Ishikawa (cell line): Measurements from ENCODE around the gene VWCE.
A peak's percentile ranks its signal among the peaks of the same experiment; 100 is the strongest.

Experiments used
- CEBPB ChIP-seq: IDR thresholded peaks from 2 replicates; pipeline ENCODE4 v1.6.1; 2012
- CREB1 ChIP-seq: IDR thresholded peaks from 2 replicates; pipeline ENCODE4 v1.6.1; 2012; ENCODE audit warnings: low read depth
- EGR1 ChIP-seq: IDR thresholded peaks from 2 replicates; pipeline ENCODE4 v1.6.1; 2012
- EP300 ChIP-seq: IDR thresholded peaks from 2 replicates; pipeline ENCODE4 v1.6.1; 2012; ENCODE audit warnings: borderline replicate concordance
- FOXM1 ChIP-seq: IDR thresholded peaks from 2 replicates; pipeline ENCODE4 v1.6.1; 2012; ENCODE audit warnings: low read depth, borderline replicate concordance
- NFIC ChIP-seq: IDR thresholded peaks from 2 replicates; pipeline ENCODE4 v1.6.1; 2012
- RAD21 ChIP-seq: IDR thresholded peaks from 2 replicates; pipeline ENCODE4 v1.6.1; 2012; ENCODE audit warnings: low read depth
- TAF1 ChIP-seq: IDR thresholded peaks from 2 replicates; pipeline ENCODE4 v1.6.1; 2012; ENCODE audit warnings: low read depth, mild to moderate bottlenecking
- TCF12 ChIP-seq: IDR thresholded peaks from 2 replicates; pipeline ENCODE4 v1.6.1; 2012; ENCODE audit warnings: low read depth
- TEAD4 ChIP-seq: IDR thresholded peaks from 2 replicates; pipeline ENCODE4 v1.6.1; 2012
- YY1 ChIP-seq: IDR thresholded peaks from 2 replicates; pipeline ENCODE4 v1.6.1; 2012; ENCODE audit warnings: low read depth
- ZBTB7A ChIP-seq: IDR thresholded peaks from 2 replicates; pipeline ENCODE4 v1.6.1; 2012; ENCODE audit warnings: low read depth
- TF ChIP-seq, protein P1 (sequence below): IDR thresholded peaks from 2 replicates; pipeline ENCODE4 v1.6.1; 2012
- TF ChIP-seq, protein P2 (sequence below): IDR thresholded peaks from 2 replicates; pipeline ENCODE4 v1.6.1; 2012
- TF ChIP-seq, protein P3 (sequence below): IDR thresholded peaks from 2 replicates; pipeline ENCODE4 v1.6.1; 2012; ENCODE audit warnings: low read depth, mild to moderate bottlenecking

VWCE gene

DNA sequence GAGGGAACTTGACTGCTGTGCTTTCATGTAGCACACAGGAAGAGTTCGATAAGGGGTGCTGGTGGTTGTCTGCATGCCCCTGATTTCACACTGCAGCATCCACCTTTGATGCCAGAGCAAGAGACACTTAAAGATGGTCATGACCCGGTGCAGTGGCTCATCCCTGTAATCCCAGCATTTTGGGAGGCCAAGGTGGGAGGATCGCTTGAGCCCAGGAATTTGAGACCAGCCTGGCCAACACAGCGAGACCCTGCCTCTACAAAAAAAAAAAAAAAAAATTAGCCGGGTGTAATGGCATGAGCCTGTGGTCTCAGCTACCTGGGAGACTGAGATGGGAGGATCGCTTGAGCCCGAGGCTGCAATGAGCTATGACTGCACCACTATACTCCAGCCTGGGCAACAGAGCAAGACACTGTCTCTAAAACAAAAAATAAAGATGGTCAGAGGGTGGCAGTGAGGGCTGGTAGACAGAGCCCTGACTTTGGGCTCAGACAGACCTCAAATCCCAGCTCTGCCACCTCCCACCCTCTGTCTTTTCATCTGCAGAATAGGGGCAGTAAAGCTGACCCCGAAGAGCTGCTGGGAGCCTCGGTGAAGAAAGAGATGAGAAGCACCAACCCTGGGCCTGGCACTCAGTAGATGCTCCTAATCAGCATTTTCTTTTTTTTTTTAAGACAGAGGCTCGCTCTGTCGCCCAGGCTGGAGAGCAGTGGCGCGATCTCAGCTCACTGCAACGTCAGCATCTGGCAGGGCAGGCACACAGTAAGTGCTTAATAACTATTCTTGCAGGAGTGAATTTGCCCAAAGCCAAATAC lies 17.7 kb downstream of the VWCE start:
- TF ChIP-seq CREB1 (no peak), TAF1 (no peak), CEBPB (no peak), ZBTB7A (no peak), YY1 (no peak)

DNA sequence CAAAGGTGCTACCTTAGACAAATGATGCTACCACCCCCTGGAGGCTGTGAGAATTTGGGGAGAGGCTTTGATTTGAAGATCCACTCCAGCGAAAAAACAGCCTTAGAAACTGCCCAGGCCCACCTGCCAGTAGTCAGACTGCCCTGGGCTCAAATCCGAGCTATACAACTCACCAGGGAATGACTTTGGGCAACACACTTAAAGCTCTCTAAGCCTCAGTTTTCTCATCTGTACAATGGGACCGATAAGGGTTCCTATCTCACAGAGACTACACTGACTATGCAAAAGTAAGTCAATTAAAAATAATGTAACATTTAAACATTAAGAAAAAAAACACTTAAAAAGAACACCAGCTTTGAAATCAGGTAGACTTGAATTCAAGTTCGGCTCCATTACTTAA lies 19.9 kb downstream of the VWCE start:
- TF ChIP-seq YY1 (no peak), RAD21 (no peak), TAF1 (no peak), EGR1 (no peak), NFIC (no peak), EP300 (no peak), FOXM1 (no peak), CREB1 (no peak), TCF12 (no peak), ZBTB7A (no peak)
- TF ChIP-seq, protein P1, sequence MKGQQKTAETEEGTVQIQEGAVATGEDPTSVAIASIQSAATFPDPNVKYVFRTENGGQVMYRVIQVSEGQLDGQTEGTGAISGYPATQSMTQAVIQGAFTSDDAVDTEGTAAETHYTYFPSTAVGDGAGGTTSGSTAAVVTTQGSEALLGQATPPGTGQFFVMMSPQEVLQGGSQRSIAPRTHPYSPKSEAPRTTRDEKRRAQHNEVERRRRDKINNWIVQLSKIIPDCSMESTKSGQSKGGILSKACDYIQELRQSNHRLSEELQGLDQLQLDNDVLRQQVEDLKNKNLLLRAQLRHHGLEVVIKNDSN = no peak
- TF ChIP-seq, protein P2, sequence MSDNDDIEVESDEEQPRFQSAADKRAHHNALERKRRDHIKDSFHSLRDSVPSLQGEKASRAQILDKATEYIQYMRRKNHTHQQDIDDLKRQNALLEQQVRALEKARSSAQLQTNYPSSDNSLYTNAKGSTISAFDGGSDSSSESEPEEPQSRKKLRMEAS = no peak

DNA sequence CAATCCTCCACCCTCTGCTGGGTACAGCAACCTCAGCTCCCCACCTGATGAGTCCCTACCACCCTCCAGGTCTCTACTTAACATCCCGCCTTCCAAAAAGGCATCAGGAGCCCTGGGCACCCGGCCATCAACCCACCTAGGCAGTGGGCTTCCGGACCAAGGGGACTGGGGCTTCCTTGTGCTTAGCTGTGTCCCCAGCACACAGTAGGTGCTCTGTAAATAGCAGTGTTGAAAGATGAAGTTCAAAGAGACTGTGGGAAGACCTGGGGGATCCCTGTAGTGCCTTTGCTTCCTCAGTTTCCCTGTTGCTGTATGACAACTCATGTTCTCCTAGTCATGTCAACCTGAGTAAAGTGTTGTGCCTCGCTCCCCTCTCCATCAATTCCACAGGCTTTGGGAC lies 21.0 kb downstream of the VWCE start:
- TF ChIP-seq CREB1 (no peak), FOXM1 (no peak), NFIC (no peak), TEAD4 (no peak), YY1 (no peak), EP300 (no peak), TAF1 (no peak)
- TF ChIP-seq, protein P1 = no peak
- TF ChIP-seq, protein P2 = no peak

DNA sequence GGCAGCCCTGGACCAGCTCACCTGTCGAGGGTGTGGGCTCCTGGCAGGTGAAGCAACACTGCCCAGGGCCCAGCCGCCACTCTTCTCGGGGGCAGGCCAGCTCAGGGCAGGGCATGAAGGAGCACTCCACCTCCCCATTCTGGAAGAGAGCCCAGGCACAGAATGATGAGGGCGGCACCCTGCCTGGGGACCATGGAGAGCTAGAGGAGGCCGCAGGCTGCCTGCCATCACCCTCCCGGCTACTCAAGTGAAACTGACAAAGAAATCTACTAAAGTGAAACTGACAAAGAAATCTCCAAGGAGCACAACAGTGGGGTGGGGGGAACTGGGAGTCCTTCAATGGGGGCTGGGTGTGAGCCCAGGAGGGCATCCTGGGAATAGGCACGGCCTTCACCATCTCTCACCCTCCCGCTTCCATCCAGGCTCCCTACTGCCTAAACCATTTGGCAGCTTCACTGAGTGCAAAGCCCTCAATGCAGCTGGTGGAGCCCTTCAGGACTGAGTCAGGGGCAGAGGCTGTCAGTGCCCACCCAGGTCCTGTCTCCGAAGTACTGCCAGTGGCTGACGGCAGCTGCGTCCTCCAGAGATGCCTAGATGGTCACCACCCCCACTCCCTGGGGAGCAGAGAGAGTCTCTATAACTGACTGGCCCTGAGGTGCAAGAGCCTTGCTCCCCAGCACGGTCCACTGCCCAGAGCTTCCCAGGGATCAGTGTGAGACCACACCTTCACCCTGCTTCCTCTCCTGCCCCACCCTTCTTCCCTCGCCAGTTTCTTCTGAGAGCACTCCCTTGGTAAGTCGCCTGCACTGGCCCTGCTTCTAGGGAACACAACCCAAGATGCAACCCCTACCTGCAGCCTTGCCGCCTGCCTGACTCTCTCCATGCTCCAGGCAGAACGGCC lies 21.7 kb downstream of the VWCE start:
- TF ChIP-seq, protein P3, sequence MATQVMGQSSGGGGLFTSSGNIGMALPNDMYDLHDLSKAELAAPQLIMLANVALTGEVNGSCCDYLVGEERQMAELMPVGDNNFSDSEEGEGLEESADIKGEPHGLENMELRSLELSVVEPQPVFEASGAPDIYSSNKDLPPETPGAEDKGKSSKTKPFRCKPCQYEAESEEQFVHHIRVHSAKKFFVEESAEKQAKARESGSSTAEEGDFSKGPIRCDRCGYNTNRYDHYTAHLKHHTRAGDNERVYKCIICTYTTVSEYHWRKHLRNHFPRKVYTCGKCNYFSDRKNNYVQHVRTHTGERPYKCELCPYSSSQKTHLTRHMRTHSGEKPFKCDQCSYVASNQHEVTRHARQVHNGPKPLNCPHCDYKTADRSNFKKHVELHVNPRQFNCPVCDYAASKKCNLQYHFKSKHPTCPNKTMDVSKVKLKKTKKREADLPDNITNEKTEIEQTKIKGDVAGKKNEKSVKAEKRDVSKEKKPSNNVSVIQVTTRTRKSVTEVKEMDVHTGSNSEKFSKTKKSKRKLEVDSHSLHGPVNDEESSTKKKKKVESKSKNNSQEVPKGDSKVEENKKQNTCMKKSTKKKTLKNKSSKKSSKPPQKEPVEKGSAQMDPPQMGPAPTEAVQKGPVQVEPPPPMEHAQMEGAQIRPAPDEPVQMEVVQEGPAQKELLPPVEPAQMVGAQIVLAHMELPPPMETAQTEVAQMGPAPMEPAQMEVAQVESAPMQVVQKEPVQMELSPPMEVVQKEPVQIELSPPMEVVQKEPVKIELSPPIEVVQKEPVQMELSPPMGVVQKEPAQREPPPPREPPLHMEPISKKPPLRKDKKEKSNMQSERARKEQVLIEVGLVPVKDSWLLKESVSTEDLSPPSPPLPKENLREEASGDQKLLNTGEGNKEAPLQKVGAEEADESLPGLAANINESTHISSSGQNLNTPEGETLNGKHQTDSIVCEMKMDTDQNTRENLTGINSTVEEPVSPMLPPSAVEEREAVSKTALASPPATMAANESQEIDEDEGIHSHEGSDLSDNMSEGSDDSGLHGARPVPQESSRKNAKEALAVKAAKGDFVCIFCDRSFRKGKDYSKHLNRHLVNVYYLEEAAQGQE = no peak
- TF ChIP-seq NFIC (peak; percentile 65), YY1 (peak; percentile 52; the same call in 1 of the 2 replicates), TEAD4 (no peak), FOXM1 (no peak), TAF1 (peak; percentile 32; the same call in 1 of the 2 replicates), RAD21 (no peak), EGR1 (no peak), TCF12 (no peak)

DNA sequence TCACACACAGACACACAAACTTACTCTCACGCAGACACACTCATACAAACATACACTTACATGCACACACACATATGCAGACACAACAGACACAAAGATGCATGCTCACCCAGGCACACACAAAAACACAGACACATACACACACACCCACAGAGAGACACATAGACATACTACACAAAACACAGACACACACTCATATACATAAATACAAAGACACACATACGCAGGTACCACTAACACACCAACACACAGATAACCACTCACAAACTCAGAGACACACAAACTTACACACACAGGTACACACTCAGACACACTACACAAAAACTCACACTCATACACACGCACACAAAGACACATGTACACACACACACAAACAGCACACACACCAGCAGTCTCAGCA lies 22.4 kb downstream of the VWCE start:
- TF ChIP-seq, protein P3 = no peak
- TF ChIP-seq TCF12 (no peak), EP300 (no peak), NFIC (no peak), YY1 (no peak), RAD21 (no peak), CEBPB (no peak), EGR1 (no peak), TEAD4 (no peak), TAF1 (no peak), FOXM1 (no peak), ZBTB7A (no peak)
- TF ChIP-seq, protein P2 = no peak
- TF ChIP-seq, protein P1 = no peak
